HUDEP-2 (cell line): ENCODE measurements around the gene CMTM4.
A peak's percentile ranks its signal among the peaks of the same experiment; 100 is the strongest.
"Not testable (repeated sequence)": the region's sequence is repeated elsewhere in the genome, so short reads cannot be mapped to it uniquely, and the experiment has no call there.

Experiments used
- DNase-seq, 76 experiments: peaks; one replicate each; lab custom pipeline; 2025; ENCODE audit not compliant: unreplicated experiment in 76 of 76; lab: John Stamatoyannopoulos, UW

CMTM4 gene

DNA sequence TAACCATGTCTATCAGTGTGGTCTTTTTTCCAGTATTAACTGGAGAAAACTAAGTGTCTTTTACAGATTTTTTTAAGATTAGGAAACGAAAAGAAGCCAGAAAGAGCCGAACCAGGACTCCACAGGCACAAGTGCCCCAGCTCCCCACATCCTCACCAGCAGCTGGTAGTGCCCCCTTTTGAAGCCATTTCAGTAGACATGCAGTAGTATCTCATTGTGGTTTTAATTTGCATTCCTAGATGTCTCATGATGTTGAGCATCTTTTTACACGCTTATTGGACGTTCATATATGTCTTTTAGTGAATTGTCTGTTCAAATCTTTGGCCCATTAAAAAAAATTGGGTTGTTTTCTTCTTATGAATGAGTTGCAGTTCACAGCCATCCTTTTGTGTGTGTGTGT, 96.8 kb downstream of the CMTM4 start:
- DNase-seq, result no peak

DNA sequence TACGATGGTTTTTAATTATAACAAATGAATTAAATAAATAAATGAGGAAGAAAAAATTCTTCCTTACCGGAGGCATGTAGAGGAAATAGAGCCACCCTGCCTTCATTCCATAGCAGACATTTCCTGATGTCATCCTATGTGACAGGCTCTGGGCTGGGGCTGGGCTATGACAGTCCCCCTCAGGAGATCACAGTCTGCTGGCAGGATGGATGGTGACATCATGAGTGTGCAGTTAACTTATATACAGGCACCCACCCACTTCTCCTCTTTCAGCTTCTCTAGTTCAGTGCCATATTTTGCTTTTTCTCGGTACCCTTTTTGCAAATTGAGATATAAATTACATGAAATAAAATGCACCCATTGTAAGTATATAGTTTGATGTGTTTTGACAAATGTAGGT, 98.4 kb downstream of the CMTM4 start:
- DNase-seq, result no peak

DNA sequence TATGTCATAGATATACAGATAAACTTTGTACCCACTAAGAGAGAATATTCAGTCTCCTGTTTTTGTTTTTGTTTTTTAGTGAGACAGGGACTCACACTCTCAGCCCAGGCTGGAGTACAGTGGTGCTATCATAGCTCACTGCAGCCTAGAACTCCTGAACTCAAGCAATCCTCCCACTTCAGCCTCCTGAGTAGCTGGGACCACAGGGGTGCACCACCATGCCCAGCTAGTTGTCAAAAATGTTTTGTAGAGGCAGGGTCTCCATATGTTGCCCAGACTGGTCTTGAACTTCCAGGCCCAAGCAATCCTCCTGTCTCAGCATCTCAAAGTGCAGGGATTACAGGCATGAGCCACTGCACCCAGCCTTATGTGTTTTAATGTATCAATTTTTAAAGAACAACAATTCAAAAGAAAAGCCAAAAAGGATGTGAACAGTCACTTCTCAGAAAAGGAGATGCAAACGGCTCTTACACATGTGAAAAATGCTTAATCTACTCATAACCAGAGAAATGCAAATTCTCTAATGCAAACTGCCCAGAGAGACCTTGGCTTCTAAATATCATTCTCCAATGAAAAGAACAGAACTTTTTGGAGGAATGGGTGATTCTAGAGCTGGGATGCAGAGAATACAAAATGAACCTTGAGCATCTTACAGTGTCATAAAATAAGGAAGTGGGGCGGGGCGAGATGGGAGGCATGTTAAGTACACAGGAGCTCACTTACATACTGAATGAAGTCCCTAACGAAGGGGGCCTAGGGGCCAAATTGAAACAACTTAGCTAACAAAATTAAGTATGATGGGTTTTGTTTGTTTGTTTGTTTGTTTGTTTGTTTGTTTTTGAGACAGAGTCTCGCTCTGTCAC, 99.3 kb downstream of the CMTM4 start:
- DNase-seq, result no peak

DNA sequence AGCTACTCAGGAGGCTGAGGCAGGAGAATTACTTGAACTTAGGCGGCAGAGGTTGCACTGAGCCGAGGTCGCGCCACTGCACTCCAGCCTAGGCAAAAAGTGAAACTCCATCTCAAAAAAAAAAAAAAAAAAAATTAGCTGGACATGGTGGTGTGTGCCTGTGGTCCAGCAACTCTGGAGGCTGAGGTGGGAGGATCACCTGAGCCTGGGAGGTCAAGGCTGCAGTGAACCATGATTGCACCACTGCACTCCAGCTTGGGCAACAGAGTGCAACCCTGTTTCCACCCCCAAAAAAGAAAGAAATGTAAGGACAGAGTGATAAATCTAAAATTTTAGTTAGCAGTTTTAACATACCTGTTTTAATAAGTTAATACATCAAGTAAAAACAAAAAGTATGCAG, 100.0 kb downstream of the CMTM4 start:
- not testable (repeated sequence) for DNase-seq

DNA sequence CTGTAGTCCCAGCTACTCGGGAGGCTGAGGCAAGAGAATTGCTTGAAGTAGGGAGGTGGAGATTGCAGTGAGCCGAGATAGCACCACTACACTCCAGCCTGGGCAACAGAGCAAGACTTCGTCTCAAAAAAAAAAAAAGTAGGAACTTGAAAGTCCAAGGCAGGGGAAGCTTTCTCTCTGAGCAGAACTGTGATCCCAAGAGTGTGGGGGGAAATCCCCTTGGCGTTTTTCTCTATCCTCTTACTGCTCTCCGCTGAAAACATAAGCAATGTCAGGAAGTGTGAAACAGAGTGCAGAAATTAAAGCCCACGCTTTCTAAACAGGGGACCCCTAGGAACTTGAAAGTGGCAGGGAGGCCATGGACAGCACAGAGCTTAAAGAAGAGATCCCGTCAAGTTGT, 101.8 kb downstream of the CMTM4 start:
- no peak for DNase-seq

DNA sequence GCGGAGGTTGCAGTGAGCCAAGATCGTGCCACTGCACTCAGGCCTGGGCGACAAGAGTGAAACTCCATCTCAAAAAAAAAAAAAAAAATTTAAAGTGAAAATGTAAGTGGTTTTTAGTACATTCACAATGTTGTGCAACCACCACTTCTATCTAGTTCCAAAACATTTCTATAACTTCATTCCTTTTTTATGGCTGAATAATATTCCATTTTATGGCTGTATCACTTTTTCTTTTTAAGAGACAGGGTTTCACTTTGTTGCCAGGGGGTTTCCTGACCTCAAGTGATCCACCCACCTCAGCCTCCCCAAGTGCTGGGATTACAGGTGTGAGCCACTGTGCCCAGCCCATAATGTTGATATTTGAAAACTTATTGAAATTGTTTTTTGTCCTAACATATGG, 103.7 kb downstream of the CMTM4 start:
- no peak for DNase-seq

DNA sequence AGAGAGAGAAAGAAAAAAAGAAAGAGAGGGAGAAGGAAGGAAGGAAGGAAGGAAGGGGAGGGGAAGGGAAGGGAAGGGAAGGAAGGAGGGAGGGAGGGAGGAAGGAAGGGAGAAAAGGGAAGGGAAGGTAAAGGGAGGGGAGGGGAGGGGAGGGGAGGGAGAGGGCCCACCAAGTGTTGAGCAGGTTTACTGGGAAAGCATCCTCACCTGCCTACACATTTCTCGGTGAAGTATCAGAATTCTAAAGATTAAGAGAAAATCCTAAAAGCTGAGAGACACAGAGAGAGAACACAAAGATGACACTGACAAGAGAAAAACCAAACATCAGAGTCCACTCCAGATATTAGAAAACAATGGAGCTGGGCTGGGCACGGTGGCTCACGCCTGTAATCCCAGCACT, 104.3 kb downstream of the CMTM4 start:
- DNase-seq, result no peak

DNA sequence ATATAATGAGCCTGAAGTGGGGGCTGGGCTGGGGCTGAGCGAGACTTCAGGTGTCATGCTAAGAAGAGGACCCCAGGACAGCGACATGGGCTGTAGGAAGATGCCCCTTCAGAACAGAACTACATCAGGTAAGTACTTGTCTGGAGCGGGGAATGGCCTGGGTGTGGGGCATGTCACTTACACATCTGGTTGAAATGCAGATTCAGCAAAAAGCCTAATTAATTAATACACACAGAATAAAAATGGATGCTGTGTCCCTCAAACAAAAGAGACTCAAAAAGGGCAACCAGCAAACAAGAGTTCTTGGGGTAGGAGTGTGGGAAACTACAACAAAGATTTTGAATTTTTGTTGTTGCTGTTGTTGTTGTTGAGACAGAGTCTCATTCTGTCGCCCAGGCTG, 105.5 kb downstream of the CMTM4 start:
- DNase-seq, result no peak

DNA sequence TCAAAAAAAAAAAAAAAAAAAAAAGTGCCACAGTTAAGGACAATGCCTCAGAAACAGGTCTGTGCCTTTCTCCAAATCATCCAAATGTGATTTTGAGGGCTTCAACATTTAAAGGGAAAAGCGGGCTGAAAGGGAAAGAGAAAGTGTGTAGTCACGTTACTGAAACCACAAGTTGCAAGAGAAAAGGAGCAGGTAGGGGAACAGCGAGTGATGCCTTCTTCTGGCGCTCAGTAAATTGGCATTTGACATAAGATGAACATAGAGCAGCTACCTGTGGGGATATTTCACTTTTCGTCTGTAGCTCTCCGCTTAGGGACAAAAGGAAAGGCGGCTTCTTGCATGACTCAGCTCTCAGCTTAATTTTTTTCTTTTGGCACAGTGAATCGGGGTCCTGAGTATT, 106.2 kb downstream of the CMTM4 start:
- DNase-seq, result no peak

DNA sequence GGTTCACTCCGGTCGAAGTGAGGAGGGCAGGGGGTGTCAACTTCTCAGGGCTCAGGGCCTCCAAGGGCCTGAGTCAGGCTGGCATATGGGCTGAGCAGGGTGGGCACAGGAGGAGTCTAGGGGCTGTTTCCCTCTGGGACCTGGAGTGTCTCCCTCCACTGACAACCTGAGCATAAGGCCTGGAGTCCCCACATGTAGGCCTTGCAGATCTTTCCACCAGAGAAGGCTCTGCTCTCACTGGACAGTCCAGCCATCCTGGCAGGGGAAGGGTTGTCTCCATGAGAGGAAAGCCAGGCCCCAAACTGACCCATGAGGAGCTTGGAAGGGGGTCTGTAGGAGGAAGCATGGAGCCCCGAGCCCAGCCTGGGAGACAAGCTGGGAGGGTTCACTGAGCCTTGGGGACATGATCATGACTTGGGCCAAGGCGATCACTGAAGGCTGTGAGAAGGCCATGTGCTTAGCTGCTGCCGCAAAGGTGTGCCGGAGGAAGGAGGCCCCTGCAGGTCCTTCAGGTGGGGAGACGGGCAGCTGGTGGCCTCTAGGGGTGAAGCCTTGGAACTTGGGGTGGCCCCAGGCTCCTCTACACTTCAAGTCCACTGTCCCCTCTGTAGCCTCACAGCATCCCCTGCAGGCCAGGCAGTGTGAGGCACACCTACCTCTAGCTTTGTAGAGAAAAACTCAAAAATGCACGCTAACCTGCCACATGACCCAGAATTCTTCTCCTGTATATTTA, 107.4 kb downstream of the CMTM4 start:
- DNase-seq, result peak in 59 of 76 experiments; percentile 12 to 77 (median 43)

DNA sequence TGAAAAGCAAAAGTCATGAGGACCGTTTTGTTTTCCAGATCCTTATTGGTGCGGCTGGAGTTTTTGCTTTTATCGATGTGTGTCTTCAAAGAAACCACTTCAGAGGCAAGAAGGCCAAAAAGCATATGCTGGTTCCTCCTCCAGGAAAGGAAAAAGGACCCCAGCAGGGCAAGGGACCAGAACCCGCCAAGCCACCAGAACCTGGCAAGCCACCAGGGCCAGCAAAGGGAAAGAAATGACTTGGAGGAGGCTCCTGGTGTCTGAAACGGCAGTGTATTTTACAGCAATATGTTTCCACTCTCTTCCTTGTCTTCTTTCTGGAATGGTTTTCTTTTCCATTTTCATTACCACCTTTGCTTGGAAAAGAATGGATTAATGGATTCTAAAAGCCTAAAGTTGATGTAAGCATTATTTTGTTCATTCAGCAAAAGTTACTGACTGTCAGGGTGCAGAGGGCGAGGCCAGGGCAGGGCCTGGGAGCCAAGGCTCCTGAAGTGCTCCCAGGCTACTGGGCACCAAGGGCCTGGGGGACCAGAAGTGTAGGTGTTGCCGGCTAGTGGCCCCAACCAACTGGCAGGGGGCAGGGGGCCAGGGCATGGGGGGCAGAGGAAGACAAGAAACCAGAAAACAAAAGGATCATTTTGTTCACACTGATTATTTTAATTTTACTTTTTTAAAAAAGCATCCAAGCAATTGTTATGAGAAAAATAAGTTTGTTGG, 108.5 kb downstream of the CMTM4 start:
- DNase-seq, result no peak

DNA sequence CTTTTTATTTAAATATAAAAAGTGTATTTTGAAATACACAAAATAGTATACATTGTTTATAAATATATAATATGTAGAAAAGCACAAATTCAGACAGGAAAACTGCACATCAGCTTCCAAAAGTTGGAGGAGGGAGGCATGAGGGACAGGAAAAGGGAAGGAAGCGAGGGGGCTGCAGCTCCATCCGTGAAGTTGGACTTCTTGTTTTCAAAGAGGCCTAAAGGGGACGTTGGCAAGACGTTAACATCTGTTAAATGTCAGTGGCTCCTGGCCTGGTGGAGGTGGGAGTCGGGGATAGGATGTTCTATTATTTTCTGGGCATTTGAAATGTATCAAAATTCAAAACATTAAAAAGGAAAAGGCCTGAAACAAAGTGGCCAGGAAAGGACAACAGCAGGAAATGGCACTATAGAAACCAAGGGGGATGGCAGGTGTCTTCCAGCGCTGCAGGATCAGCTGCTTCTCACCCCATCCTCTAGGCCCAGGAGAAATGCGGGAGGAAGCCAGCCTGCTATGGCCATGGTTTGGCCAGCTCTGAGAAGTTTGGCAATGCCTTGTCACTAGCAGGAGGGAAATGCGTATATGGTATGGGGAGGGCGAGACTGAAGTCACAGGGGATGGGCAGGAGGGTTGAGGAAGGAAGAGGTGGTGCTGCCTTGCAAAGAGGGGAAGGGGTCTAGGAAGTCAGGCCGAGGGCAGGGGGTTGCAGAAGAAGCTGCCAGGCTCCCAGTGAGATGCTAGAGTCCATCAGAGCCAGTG, 110.9 kb downstream of the CMTM4 start:
- DNase-seq, result no peak

DNA sequence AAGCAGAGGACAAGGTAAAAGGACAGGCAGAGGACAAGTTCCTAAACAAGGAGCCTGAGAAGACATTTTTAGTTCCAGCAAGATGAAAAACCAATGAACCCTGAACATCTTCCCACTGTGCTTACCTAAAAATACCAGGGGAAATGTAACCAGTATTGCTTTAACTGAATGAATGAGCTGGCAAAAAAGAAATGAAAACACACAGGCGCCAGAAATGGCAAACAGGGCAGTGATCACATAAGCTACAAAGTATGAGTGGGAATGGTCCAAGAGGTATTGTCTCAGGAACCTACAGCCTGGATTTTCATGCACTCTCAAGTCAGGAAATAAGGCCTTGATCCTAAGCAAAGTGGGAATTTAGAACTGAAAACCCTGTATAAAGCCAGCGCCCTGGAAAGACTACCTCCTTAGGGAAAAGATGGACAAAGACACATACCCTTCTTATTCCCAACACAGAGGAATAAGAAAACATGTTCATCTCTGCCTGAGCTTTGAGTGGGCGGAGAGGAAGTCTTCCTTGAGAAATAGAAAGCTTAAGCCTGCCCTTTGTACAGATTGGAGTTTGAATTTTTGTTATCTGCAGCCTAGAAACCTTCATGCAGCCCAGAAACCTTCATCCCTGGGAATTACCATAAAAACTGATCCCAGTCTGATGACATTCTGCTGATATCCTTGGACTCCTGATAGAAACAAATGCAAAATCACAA, 115.1 kb downstream of the CMTM4 start:
- no peak for DNase-seq

DNA sequence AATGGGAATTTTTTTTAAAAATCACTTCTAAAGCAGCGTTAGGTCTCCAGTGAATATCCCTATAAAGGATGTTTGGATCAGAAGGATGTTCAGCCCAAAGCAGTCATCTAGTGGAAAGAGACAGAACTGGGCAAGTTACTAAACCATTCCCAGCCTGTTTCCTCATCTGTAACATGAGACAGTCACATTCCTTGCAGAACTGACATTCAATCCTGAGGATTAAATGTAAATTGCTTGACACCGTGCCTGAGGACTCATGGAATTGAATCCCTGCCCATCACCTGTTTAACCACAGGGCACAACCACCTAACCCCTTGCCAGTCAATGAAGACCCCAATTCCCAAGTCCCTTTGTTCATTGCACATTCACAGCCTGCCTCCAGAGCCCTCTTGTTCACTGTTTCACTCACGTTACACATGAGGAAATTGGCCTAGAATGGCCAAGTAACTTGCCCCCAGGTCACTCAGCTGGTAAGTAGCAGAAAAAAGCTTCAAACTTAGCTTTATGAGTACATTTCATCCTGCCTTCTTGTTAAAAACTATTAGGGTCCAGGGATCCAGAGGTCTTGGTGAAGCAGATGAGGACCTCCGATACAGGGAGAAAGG, 115.8 kb downstream of the CMTM4 start:
- DNase-seq, result no peak

DNA sequence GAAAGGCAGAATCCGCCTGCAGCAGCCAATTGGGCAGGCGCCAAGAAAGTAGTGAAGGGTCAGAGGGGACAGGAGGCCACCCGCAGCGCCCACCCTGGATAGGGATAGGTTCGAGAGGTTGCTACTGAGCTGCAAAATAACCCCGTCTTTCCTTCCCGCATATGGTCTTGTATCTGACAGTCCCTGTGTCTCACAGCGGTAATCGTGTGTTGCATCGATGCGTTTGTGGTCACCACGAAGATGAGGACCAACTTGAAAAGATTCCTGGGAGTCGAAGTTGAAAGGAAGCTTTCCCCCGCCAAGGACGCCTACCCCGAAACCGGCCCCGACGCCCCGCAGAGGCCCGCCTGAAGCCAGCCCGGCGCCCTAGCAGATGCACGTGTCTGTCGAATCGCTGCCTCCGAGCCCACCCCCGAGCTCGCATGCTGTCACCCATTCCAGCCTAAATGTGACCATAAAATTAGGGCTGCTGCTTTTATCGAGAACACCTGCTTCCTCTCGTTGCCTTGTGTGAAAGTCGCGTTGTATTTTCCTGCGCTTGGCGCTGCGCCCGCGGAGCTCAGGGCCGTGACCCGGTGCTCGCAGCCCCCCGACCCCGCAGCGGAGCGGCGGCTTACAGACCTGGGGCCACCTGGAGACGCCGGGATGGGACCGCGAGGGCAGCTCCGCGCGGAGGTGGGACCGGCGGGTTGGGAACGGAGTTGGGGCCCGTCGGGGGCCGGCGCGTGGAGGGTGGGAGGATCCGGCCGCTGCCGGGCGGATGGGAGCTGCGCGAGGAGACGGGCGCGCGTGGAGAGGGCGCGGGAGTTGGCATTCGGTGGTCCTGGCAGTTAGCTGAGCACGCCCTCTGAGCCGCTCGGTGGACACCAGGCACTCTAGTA, 117.7 kb downstream of the CMTM4 start, which contains the start of gene CMTM2:
CMTM2 (plus strand) TSS at position 813 of the 881 bp plus-strand sequence. CDS start 145 bp downstream, outside the sequence.
- no peak for DNase-seq

DNA sequence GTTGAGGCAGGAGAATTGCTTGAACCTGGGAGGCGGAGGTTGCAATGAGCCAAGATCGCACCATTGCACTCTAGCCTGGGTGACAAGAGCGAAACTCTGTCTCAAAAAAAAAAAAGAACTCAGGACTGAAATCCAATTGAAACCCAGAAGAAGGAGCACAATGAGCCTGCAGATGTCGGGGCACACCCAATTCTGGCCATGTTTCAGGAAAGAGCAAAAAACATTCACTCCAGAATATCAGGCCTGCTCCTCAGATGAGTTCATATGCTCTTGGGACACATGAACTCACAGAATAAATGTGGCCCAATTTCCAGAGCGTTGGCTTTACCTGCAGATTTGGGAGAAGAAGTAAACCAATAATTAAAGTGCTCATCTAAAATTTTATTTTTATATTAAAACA, 120.2 kb downstream of the CMTM4 start:
- DNase-seq, result peak in 2 of 76 experiments; percentile 6 to 12

DNA sequence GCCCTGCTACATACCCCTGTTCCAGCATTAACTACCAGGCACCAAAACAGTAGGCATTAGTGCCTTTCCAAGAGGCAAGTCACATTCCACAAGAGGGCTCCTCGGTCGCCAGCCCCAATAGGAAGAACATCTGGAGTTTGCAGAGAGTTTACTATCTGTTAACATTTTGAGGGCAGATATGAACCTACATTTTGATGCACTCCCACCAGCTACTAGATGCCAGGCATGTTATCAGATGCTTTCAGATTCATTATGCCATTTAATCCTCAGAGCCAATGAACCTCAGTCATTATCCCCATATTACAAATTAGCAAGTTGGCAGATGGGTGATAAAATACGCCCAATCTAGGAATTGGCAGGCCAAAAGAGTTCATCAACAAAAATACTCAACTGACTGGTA, 121.5 kb downstream of the CMTM4 start:
- DNase-seq, result peak in 7 of 76 experiments; percentile 12 to 55 (median 35)

DNA sequence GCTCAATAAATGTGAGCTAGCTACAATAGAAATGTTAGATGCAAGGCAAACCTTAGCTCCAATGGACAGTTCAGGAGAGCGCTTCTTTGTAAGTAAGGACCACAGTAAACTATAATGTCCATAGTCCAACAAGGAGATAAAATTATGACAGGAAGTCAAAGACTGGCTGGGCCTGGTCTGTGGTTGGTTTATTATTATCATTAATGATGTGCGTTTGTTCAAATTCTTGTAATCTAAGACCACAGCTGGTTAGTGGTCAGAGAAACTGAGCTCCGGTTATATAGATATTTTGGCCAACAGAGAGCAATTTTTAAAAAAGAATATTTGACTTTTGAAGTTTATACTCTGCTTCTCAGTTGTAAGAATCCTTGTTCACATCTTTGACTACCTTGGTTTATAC, 122.0 kb downstream of the CMTM4 start:
- DNase-seq, result no peak

DNA sequence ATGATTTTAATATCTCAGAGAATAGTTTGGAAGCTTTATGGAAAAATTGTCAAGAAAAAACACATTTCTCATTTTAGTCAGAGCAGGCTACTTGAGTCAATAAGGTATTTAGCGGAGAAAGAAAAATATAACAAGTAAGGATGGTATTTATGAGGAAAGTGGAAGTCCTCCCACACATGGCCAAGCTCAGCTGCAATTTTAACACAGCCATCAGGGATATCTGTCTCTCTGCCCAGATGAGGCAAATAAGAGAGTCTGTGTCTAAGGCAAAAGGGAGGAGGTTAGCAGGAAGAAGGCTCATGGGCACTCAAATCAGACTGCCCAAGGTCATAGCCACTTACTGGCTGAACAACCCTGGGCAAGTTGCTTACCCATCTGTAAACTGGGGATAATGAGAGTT, 122.5 kb downstream of the CMTM4 start:
- no peak for DNase-seq
